ENCODE data around the gene DPAGT1.

Gene DPAGT1

GRCh38 chr11:119109843-119110242 is 8.2 kb upstream of the DPAGT1 start:
- peaks cover 41 to 56% of the 10 kb centered on the region in 2 experiments for H3K4me1 ChIP-seq (ENCODE audit: control insufficient read depth in 1 of 2, insufficient read depth in 1 of 2, low read depth in 1 of 2, low read length in 1 of 2)
- peak overlapping the region; percentile 98 for H3K27ac ChIP-seq
- no peak for TF ChIP-seq CTCF (IDR thresholded peaks at IDR 0.05)
- no peaks in the 10 kb centered on the region for H3K27me3 ChIP-seq
- H3K36me3 ChIP-seq = peaks cover 45% of the 10 kb centered on the region
- H3K4me3 ChIP-seq (ENCODE audit: low read depth in 1 of 2, low read length in 1 of 2) = no peak overlapping the region
- no peaks in the 10 kb centered on the region for H3K9me3 ChIP-seq

GRCh38 chr11:119108857-119109221 is 7.2 kb upstream of the DPAGT1 start:
- Histone ChIP-seq H3K36me3 (peaks cover 35% of the 10 kb centered on the region), H3K27ac (peak overlapping the region; percentile 98), H3K9me3 (no peaks in the 10 kb centered on the region), H3K4me3 (ENCODE audit: low read depth in 1 of 2, low read length in 1 of 2) (peak overlapping the region; percentile 64 to 94), H3K27me3 (no peaks in the 10 kb centered on the region), H3K4me1 (ENCODE audit: control insufficient read depth in 1 of 2, insufficient read depth in 1 of 2, low read depth in 1 of 2, low read length in 1 of 2) (peaks cover 41 to 53% of the 10 kb centered on the region in 2 experiments)
- no peak for TF ChIP-seq CTCF (IDR thresholded peaks at IDR 0.05)

- Histone ChIP-seq H3K9me3 (no peaks in the 10 kb centered on the region), H3K4me1 (ENCODE audit: control insufficient read depth in 1 of 2, insufficient read depth in 1 of 2, low read depth in 1 of 2, low read length in 1 of 2) (peaks cover 41 to 53% of the 10 kb centered on the region in 2 experiments), H3K27me3 (no peaks in the 10 kb centered on the region), H3K27ac (peak overlapping the region; percentile 98), H3K36me3 (peaks cover 30% of the 10 kb centered on the region), H3K4me3 (ENCODE audit: low read depth in 1 of 2, low read length in 1 of 2) (peak overlapping the region; percentile 64 to 94)
- TF ChIP-seq CTCF (IDR thresholded peaks at IDR 0.05) = no peak
These were observed 6.6 kb upstream of the DPAGT1 start for GRCh38 chr11:119108146-119108856.

- Histone ChIP-seq H3K36me3 (peaks cover 23% of the 10 kb centered on the region), H3K4me3 (ENCODE audit: low read depth in 1 of 2, low read length in 1 of 2) (peak overlapping the region; percentile 64 to 94), H3K27me3 (no peaks in the 10 kb centered on the region), H3K4me1 (ENCODE audit: control insufficient read depth in 1 of 2, insufficient read depth in 1 of 2, low read depth in 1 of 2, low read length in 1 of 2) (peaks cover 47 to 56% of the 10 kb centered on the region in 2 experiments), H3K9me3 (no peaks in the 10 kb centered on the region), H3K27ac (peak overlapping the region; percentile 98)
- no peak for TF ChIP-seq CTCF (IDR thresholded peaks at IDR 0.05)
These were observed 6.0 kb upstream of the DPAGT1 start for GRCh38 chr11:119107538-119108145.

- Histone ChIP-seq H3K4me3 (ENCODE audit: low read depth in 1 of 2, low read length in 1 of 2) (peak within 1 kb of the TSS; percentile 64 to 94), H3K27ac (peak within 1 kb of the TSS; percentile 98), H3K4me1 (ENCODE audit: control insufficient read depth in 1 of 2, insufficient read depth in 1 of 2, low read depth in 1 of 2, low read length in 1 of 2) (peaks cover 55 to 64% of the 10 kb centered on the region in 2 experiments), H3K27me3 (no peaks in the 10 kb centered on the region), H3K9me3 (no peaks in the 10 kb centered on the region), H3K36me3 (peaks cover 16% of the 10 kb centered on the region)
- peak; percentile 11 for TF ChIP-seq CTCF (IDR thresholded peaks at IDR 0.05)
These were observed 5.2 kb upstream of the DPAGT1 start, which contains the start of gene C2CD2L for GRCh38 chr11:119106564-119107537. C2CD2L (plus strand) TSS chr11:119107344; CDS start chr11:119107742, 398 bp downstream.
